Sigmoid colon (tissue), 7 donors: ENCODE measurements around the gene CDKN3. TPM values are rescaled to one million over a fixed set of nuclear protein-coding genes. Genes with fewer than 3 reads are reported as not detected.
"Not testable (repeated sequence)": the region's sequence is repeated elsewhere in the genome, so short reads cannot be mapped to it uniquely, and the experiment has no call there.

Experiments used
- DNase-seq: peaks from one replicate; pipeline ENCODE4 v3.0.0-alpha.2; 2019
- H3K27ac ChIP-seq, 4 donors: fragments of 200-600 bp; sonication (generic); one replicate each; pipeline ENCODE4 v1.5.1; 2016 to 2019; ENCODE audit warnings: mild to moderate bottlenecking in 1 of 4
- H3K27me3 ChIP-seq, 3 donors: fragments of 200-600 bp; sonication (generic); one replicate each; pipeline ENCODE4 v1.5.1; 2019; ENCODE audit warnings: mild to moderate bottlenecking in 1 of 3
- H3K36me3 ChIP-seq, 4 donors: fragments of 200-600 bp; sonication (generic); one replicate each; pipeline ENCODE4 v1.5.1; 2016 to 2019
- H3K4me1 ChIP-seq, 4 donors: fragments of 200-600 bp; sonication (generic); one replicate each; pipeline ENCODE4 v1.5.1; 2017 to 2019
- H3K4me3 ChIP-seq, 4 donors: fragments of 200-600 bp; sonication (generic); one replicate each; pipeline ENCODE4 v1.5.1; 2017 to 2019; ENCODE audit warnings: mild to moderate bottlenecking in 2 of 4, moderate library complexity in 1 of 4
- H3K9me3 ChIP-seq, 4 donors: fragments of 200-600 bp in 3 of 4; sonication (generic) in 3 of 4; one replicate each; pipeline versions ENCODE4 v1.5.1 to v1.6.1; 2013 to 2019
- CTCF ChIP-seq, 4 experiments: fragments of 450-650 bp in 3 of 4; fragments of 200-600 bp in 1 of 4; IDR thresholded peaks; one replicate each; pipeline ENCODE4 v1.5.1; 2016 to 2019; ENCODE audit warnings: antibody characterized with exemption in 4 of 4, mild to moderate bottlenecking in 3 of 4, moderate library complexity in 2 of 4
- EP300 ChIP-seq, 4 donors: sonication (generic); formaldehyde crosslinking; IDR thresholded peaks; one replicate each; pipeline ENCODE4 v1.6.1; 2017; ENCODE audit warnings: antibody characterized with exemption in 4 of 4
- POLR2A ChIP-seq, 2 donors: fragments of 450-650 bp; IDR thresholded peaks; one replicate each; pipeline ENCODE4 v1.6.1; 2016; ENCODE audit warnings: antibody characterized with exemption in 2 of 2, mild to moderate bottlenecking in 2 of 2, moderate library complexity in 2 of 2
- POLR2AphosphoS5 ChIP-seq, 4 donors: sonication (generic); formaldehyde crosslinking; IDR thresholded peaks; one replicate each; pipeline ENCODE4 v1.6.1; 2017; ENCODE audit warnings: antibody characterized with exemption in 4 of 4
- WGBS, 2 donors: extraction: QIAGEN DNeasy Blood & Tissue Kit; methylation state at CpG; one replicate each; pipeline ENCODE4 v1.1.7; 2013; 5-methylcytosine and 5-hydroxymethylcytosine counted together
- intact Hi-C: fragments of 100-400 bp; cut with DNase I; formaldehyde crosslinking; loops from one replicate; pipeline ENCODE4 v1.15.1; 2023
- polyA plus RNA-seq, 3 donors: library from polyadenylated mRNA; stranded (reverse); fragments of 200-250 nt; gene quantifications; one replicate each; pipeline ENCODE4 v1.2.3, GENCODE V29; 2013
- total RNA-seq, 4 donors: library from RNA; depleted of rRNA; stranded (reverse); fragments of >200 nt; gene quantifications; one replicate each; pipeline ENCODE4 v1.1.0, GENCODE V29; 2016
- donor health status: healthy with polysubstance abuse.
- donor health status: Bipolar disorder and iron deficiency.
- donor health status: healthy.

Gene CDKN3
- total and polyA plus RNA-seq, 7 donors, result 1.1 to 41.8 (median 6.6) TPM; not detected in 1

DNA sequence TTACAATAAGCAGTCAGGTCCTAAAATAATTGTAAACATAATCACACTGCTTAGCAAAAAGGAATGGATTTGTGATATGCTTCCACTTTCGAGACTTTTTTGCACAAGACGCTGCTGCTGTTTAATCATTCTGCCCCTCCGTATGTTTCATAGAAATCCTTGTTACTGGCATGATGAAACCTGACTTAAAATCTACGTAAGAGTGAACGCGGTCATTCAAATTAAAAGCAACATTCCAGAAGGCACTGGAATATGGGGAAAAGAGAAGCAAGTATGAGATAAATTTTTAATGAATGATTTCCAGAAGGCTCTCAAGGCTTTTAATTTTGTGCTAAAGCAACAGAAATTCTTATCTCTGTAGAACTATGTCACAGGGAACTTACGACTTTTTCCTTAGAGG is 43.2 kb downstream of the CDKN3 start:
- H3K27ac ChIP-seq, result peak overlapping the region; percentile 79 to 98 (median 94)
- TF ChIP-seq EP300 (IDR thresholded peaks at IDR 0.05) (no peak), CTCF (IDR thresholded peaks at IDR 0.05) (no peak), POLR2A (IDR thresholded peaks at IDR 0.05) (no peak), POLR2AphosphoS5 (IDR thresholded peaks at IDR 0.05) (no peak)
- intact Hi-C loops, result loop anchor here (5.0 kb wide), 1 partner anchor 43 kb away; the partner anchor contains the start of gene CDKN3
- no peaks in the 10 kb centered on the region for H3K27me3 ChIP-seq
- peak overlapping the region; percentile 49 to 84 (median 62) for H3K4me3 ChIP-seq
- H3K9me3 ChIP-seq, result no peaks in the 10 kb centered on the region
- no peaks in the 10 kb centered on the region for H3K36me3 ChIP-seq
- no peak for DNase-seq
- peaks cover 0 to 60% (median 25%) of the 10 kb centered on the region in 4 donors for H3K4me1 ChIP-seq
- 39 to 68% methylated on average over 7 of the region's 7 CpGs for WGBS, 2 donors

- no peak for DNase-seq
- Histone ChIP-seq H3K9me3 (no peaks in the 10 kb centered on the region), H3K27ac (peak overlapping the region; percentile 79 to 98 (median 94)), H3K4me1 (peaks cover 0 to 60% (median 27%) of the 10 kb centered on the region in 4 donors), H3K27me3 (no peaks in the 10 kb centered on the region), H3K36me3 (no peaks in the 10 kb centered on the region), H3K4me3 (peak overlapping the region; percentile 49 to 84 (median 62))
- intact Hi-C loops, result loop anchor here (5.0 kb wide), 1 partner anchor 43 kb away; the partner anchor contains the start of gene CDKN3
- TF ChIP-seq POLR2A (IDR thresholded peaks at IDR 0.05) (no peak), POLR2AphosphoS5 (IDR thresholded peaks at IDR 0.05) (no peak), EP300 (IDR thresholded peaks at IDR 0.05) (no peak), CTCF (IDR thresholded peaks at IDR 0.05) (no peak)
- WGBS, 2 donors, result 1% methylated on average over 5 of the region's 5 CpGs
These were observed 43.7 kb downstream of the CDKN3 start for GRCh38 chr14:54440476-54440872.

DNA sequence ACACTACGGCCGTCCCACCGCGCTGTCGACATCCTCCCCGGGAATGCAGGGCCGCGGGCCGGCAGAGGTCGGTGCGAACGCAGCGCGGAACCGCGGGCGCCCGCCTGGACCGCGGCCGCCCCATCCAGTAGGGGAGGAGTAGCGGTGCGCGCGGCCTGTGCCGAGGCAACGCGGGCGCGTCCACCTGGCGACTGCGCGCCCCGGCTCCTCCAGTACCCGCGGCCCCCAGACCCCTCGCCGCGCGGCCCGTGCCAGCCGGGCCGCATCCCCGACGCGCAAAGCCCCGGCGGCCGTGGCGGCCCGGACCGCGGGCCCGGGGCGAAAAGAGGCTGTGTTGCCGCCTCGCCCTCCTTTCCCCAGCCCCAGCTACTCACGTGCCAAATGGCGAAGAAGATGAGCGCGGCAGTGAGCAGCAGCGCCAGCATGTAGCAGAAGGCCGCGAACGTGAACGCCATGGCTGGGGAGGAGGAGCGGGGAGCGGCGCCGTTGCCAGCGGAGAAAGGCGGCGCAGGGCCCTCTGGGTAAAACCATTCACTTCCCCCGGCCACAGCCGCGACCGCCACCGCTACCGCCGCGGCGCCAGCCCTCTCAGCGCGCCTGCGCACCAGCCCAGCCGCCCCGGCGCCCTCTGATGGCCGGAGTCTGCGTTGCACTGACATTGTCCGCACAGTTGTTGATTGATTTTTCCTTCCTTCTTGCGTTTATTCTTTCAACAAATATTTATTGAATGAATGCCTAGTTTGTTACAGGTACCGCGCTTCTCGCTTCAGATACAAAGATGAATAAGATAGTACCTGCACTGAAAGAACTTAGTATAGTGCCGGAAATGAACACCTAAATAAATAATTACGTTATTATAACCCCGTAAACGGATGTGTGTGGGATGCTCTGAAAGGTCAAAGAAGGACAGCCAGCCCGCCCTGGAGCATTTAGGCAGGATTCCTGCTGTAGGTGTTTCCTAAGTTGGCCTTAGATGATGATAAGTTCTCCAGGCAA is 44.4 kb downstream of the CDKN3 start, which contains the start of gene CNIH1:
TSS of gene CNIH1 (minus strand) at position 502 of the 996 bp plus-strand sequence. CDS start at position 455, 47 bp downstream.
- WGBS, 2 donors, result 0% methylated on average over 100 of the region's 100 CpGs
- TF ChIP-seq POLR2AphosphoS5 (IDR thresholded peaks at IDR 0.05) (peak; percentile 22 to 80 (median 60)), EP300 (IDR thresholded peaks at IDR 0.05) (no peak), CTCF (IDR thresholded peaks at IDR 0.05) (peak; percentile 79 to 93 (median 86))
- Histone ChIP-seq H3K27ac (peak within 1 kb of the TSS; percentile 79 to 98 (median 94)), H3K36me3 (no peaks in the 10 kb centered on the region), H3K4me1 (peaks cover 0 to 61% (median 31%) of the 10 kb centered on the region in 4 donors), H3K9me3 (no peaks in the 10 kb centered on the region), H3K4me3 (peak within 1 kb of the TSS; percentile 49 to 84 (median 62)), H3K27me3 (no peaks in the 10 kb centered on the region)
- DNase-seq, result peak; percentile 95
- intact Hi-C loops, result loop anchor here (1.0 to 5.0 kb wide), 2 partner anchors 44 to 47 kb away; partner anchors contain the start of genes CDKN3 and GMFB

DNA sequence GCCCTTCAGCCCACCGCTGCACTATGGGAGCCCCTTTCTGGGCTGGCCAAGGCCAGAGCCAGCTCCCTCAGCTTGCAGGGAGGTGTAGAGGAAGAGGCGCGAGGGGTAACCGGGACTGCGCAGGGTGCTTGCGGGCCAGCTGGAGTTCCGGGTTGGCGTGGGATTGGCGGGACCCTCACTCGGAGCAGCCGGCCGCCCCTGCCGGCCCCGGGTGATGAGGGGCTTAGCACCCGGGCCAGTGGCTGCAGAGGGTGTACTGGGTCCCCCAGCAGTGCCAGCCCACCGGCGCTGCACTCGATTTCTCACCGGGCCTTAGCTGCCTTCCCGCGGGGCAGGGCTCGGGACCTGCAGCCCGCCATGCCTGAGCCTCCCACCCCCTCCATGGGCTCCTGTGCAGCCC is 46.2 kb downstream of the CDKN3 start:
- H3K27ac ChIP-seq, DNase-seq, H3K4me3 ChIP-seq, H3K36me3 ChIP-seq, H3K27me3 ChIP-seq, H3K9me3 ChIP-seq: not testable (repeated sequence)
- 95 to 97% methylated on average over 18 to 20 of the region's 23 CpGs for WGBS, 2 donors
- intact Hi-C loops, result loop anchor here (5.0 kb wide), 1 partner anchor 46 kb away; the partner anchor contains the start of gene CDKN3
- peaks cover 0 to 56% (median 37%) of the 10 kb centered on the region in 4 donors for H3K4me1 ChIP-seq

GRCh38 chr14:54443981-54444380 is 47.2 kb downstream of the CDKN3 start:
- 91 to 94% methylated on average over 18 of the region's 18 CpGs for WGBS, 2 donors
- intact Hi-C loops, result loop anchor here (5.0 kb wide), 1 partner anchor 47 kb away; the partner anchor contains the start of gene CDKN3
- H3K27ac ChIP-seq, result peak overlapping the region in 1 of 4 donors; percentile 49
- H3K4me3 ChIP-seq, result no peak overlapping the region
- H3K36me3 ChIP-seq, result no peaks in the 10 kb centered on the region
- TF ChIP-seq CTCF (IDR thresholded peaks at IDR 0.05), result no peak
- TF ChIP-seq POLR2AphosphoS5 (IDR thresholded peaks at IDR 0.05), result no peak
- TF ChIP-seq EP300 (IDR thresholded peaks at IDR 0.05), result no peak
- no peak for TF ChIP-seq POLR2A (IDR thresholded peaks at IDR 0.05)
- H3K4me1 ChIP-seq, result peaks cover 0 to 49% (median 37%) of the 10 kb centered on the region in 4 donors
- no peaks in the 10 kb centered on the region for H3K9me3 ChIP-seq
- no peak for DNase-seq
- H3K27me3 ChIP-seq, result no peaks in the 10 kb centered on the region
